DMS53 (cell line): ENCODE measurements around the gene CDK2AP2.
A peak's percentile ranks its signal among the peaks of the same experiment; 100 is the strongest.
"Not testable (repeated sequence)": the region's sequence is repeated elsewhere in the genome, so short reads cannot be mapped to it uniquely, and the experiment has no call there.

Experiments
- DNase-seq: peaks from one replicate; lab custom pipeline; 2025; lab: John Stamatoyannopoulos, UW

Gene CDK2AP2

DNA sequence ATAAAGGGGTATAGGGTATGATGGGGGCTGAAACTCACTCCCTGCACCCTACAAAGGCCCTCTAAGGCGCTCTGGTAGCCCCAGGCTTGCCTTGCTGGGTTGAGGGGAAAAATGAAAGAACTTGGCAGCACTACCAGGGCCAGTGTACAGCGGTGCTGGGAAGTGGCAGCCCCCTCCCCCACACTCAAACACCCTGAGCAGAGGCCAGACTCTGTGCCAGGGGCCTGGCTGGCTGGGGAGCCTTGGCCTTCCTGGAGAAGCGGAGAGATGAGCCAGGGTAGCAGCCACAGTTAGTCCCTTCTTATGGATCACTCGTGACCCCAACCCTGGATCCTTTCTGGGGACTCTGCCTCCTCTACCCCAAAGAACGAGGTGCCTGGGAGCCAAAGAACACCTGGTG, 41.6 kb downstream of the CDK2AP2 start:
- no peak for DNase-seq

DNA sequence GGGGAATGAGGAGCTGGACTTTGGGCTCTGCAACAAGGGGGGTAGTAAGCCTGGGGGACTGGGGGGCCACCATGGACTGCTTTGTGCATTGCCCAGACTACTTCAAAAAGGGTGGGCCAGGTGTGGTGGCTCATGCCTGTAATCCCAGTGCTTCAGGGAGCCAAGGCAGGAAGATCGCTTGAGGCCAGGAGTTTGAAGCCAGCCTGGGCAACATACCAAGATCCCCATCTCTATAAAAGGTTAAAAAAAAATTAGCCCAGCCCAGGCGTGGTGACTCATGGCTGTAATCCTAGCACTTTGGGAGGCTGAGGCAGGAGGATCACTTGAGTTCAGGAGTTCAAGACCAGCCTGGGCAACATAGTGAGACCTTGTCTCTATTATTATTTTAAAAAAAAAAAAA, 42.4 kb downstream of the CDK2AP2 start:
- DNase-seq, result not testable (repeated sequence)

DNA sequence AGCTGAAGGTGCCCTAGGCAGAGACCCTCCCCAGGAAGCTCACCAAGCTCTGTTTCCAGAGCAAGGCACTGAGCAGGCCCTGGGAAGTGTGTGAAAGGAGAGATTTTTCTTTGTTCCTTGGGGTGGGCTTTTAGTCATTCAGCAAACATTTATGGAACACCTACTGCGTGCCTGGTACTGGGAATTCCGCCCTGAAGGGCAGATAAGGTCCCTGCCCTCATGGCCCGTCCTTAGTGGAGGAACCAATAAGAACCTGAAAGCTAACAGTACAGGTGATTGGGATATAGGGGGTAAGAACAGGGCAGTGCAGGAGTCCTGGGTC, 42.8 kb downstream of the CDK2AP2 start:
- peak; percentile 63 for DNase-seq

DNA sequence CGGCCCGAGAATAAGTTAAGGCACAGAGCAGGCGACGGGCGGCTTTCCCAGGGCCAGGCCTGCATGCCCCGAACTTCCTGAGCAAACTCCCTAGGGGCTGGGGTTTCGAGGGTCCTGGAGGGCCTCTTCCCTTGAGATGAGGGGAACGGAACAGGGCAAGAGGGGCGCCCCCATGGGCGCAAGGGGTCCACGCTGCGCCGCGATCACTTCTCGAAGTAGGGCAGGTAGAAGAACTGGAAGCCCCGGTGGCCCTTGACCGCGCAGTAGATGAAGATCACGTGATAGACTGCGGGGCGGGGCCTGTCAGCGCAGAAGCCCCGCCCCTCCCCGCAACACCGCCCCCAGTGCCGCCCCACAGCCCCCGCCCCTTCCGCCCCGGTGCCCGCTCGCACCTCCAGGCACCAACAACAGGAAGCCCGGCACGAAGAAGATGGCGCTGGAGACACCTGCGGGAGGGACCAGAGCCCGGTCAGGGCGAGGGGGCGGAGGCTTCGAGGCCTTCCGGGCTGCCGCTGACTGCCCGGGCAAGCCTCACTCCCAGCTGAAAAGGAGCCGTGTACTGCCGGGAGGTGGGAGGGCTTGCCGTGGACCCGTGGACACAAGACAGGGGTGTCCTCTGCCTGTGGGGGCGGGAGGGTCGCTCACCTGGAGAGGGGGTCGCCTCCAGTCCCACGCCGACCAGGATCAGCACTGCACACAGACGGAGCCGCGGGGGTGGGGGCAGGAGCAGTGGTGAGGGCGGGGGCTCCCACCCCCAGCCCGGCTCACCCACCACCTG, 43.4 kb downstream of the CDK2AP2 start:
- peak; percentile 98 for DNase-seq

DNA sequence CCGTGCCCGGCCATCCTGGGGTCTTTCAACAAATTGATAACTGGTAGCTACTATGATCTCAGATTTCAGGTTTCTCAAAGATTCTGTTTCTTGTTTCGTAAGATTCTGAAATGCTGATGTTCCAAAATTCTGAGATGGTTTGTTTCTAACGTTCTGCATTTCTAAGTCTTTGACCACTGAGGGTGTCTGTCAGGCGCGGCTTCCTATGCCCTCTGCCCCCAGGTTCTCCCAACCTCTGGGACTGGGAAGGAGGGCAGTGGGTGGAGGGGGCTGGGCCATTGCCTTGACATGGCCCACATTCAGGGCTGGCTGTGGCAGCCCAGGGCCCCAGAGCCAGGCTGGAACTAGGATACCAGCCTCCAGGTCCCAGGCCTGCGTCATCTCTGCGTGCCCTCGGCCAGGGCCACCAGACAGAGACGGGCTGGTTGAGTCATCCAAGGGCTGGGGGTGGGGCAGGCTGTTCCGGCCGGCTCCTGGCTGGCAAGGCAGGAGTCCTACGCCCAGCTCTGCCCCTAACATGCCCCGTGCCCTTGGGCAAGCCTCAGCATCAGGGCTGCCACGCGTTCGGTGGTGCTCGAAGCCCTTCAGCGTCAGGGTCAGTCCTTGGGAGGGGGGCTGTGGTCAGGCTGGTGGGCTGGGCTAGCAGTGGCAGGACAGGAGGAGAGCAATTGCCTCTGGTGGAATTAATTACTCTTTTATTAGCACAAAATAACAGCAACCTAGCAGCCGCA, 44.1 kb downstream of the CDK2AP2 start:
- DNase-seq, result peak; percentile 97

DNA sequence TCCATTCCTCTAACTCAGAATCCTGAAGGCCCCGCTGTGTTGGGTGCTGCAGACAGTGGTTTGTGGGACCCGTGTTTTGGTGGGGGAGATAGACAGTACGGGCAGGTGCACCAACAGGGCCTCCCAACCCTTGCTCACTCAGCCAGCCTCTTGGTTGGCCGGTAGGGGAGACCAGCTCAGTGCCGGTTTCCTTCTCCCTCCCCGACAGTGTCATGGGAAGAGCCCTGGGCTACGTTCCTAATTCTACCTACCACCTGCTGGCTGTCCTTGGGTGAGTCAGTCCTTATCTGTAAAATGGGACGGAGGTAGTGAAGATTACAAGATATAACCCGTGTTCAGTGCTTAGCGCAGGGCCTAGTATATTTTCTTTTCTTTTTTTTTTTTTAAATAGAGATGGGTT, 44.8 kb downstream of the CDK2AP2 start:
- no peak for DNase-seq

DNA sequence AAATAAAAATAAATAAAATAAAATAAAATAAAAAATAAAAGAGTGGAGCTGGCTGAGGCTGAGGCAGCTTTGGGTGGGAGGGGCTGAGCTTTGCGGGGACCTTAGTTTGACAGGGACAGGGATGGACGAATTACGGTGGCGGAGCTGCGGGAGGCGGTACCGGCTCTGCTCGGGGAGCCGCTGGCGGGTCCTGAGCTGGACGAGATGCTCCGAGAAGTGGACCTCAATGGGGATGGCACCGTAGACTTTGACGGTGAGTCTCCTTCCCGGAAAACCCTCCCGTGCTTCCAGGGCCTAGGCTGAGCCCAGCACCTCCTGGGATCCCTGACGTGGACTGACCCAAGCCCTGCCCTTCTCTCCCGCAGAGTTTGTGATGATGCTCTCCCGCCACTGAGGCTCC, 49.7 kb downstream of the CDK2AP2 start:
- no peak for DNase-seq

DNA sequence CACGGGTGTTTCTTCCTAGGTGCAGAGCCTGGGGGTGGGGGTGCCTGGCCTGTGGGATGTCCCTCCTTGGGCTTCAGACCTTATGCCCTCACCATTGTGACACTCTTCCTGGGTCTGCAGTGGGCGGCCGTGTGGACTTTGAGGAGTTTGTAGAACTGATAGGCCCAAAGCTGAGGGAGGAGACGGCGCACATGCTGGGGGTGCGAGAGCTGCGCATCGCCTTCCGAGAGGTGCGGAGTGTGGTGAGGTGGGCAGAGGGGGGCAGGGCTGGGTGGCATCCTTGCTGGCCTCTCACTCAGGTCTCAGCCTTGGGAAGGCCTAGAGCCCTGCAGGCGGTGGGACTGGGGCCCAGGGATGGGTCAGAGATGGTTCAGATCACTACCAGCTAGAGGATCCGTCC, 50.5 kb downstream of the CDK2AP2 start:
- DNase-seq, result no peak
